ENCODE measurements around the gene SLC4A1AP. TPM values are rescaled to one million over a fixed set of nuclear protein-coding genes. Genes with fewer than 3 reads are reported as not detected.

SLC4A1AP gene
- total and polyA plus RNA-seq, 10 of the 15 experiments (the other 5 are each of a cell fraction or from before 2014, with no cell fraction given), result 6.5 to 30.1 (median 21.5) TPM

GRCh38 chr2:27729614-27730013, 65.9 kb downstream of the SLC4A1AP start:
- Histone ChIP-seq H3K4me2 (ENCODE audit: control insufficient read depth, insufficient read depth) (no peak overlapping the region), H3K27me3 (replicated peaks in 1 of 2; ENCODE audit: control insufficient read depth in 2 of 2, insufficient read depth in 2 of 2, low read length in 1 of 2) (no peaks in the 10 kb centered on the region), H3K9ac (ENCODE audit: control insufficient read depth, insufficient read depth, low read length) (no peak overlapping the region), H3K27ac (ENCODE audit: control insufficient read depth, insufficient read depth) (no peak overlapping the region), H3K79me2 (ENCODE audit: control insufficient read depth, insufficient read depth, low read length) (no peaks in the 10 kb centered on the region), H3K4me1 (ENCODE audit: control insufficient read depth, insufficient read depth, low read length) (peaks cover 3% of the 10 kb centered on the region; the same call in 1 of the 2 replicates), H4K20me1 (ENCODE audit: control insufficient read depth, insufficient read depth) (no peaks in the 10 kb centered on the region), H3K36me3 (ENCODE audit: control insufficient read depth in 2 of 2, insufficient read depth in 2 of 2, low read length in 1 of 2) (no peaks in the 10 kb centered on the region), H2AFZ (ENCODE audit: control insufficient read depth, low read depth, low read length) (no peak overlapping the region), H3K9me3 (replicated peaks; ENCODE audit: control insufficient read depth, insufficient read depth, low read length) (no peaks in the 10 kb centered on the region; the same call in 2 of the 3 replicates), H3K4me3 (no peak overlapping the region)
- POLR2A ChIA-PET, result no interaction called here
- BruUV-seq (replicated peaks), result no TSS peak
- intact Hi-C loops (cut with micrococcal nuclease; ENCODE audit: unreplicated experiment), result no loop called here
- no peak for ATAC-seq
- FAIRE-seq, result no peak
- in situ Hi-C loops (cut with MboI), result no loop called here
- CTCF ChIA-PET, result interaction anchor here (1.4 to 1.8 kb wide), 2 partner anchors 12 to 46 kb away, joined by 4 to 6 read pairs; no protein-coding TSS in a partner anchor
- SMC1A ChIA-PET (ENCODE audit: uncharacterized antibody, unreplicated experiment), result interaction anchor here (1.2 kb wide), 1 partner anchor 104 kb away, joined by 3 read pairs; no protein-coding TSS in a partner anchor
- DNase-seq (ENCODE audit: low read depth, low spot score), result no peak
- 64% methylated on average over 4 of the region's 4 CpGs for WGBS (ENCODE audit: insufficient coverage, insufficient replicate concordance, low lambda C conversion rate, missing lambda C conversion rate)
- RAD21 ChIA-PET (ENCODE audit: unreplicated experiment), result no interaction called here
- no peak for TF ChIP-seq SUPT20H (IDR thresholded peaks at IDR 0.05; ENCODE audit: borderline replicate concordance, control insufficient read depth, low read depth, low read length)
- TF ChIP-seq, protein P1, sequence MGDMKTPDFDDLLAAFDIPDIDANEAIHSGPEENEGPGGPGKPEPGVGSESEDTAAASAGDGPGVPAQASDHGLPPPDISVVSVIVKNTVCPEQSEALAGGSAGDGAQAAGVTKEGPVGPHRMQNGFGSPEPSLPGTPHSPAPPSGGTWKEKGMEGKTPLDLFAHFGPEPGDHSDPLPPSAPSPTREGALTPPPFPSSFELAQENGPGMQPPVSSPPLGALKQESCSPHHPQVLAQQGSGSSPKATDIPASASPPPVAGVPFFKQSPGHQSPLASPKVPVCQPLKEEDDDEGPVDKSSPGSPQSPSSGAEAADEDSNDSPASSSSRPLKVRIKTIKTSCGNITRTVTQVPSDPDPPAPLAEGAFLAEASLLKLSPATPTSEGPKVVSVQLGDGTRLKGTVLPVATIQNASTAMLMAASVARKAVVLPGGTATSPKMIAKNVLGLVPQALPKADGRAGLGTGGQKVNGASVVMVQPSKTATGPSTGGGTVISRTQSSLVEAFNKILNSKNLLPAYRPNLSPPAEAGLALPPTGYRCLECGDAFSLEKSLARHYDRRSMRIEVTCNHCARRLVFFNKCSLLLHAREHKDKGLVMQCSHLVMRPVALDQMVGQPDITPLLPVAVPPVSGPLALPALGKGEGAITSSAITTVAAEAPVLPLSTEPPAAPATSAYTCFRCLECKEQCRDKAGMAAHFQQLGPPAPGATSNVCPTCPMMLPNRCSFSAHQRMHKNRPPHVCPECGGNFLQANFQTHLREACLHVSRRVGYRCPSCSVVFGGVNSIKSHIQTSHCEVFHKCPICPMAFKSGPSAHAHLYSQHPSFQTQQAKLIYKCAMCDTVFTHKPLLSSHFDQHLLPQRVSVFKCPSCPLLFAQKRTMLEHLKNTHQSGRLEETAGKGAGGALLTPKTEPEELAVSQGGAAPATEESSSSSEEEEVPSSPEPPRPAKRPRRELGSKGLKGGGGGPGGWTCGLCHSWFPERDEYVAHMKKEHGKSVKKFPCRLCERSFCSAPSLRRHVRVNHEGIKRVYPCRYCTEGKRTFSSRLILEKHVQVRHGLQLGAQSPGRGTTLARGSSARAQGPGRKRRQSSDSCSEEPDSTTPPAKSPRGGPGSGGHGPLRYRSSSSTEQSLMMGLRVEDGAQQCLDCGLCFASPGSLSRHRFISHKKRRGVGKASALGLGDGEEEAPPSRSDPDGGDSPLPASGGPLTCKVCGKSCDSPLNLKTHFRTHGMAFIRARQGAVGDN (IDR thresholded peaks at IDR 0.05), result no peak
- no peak for TF ChIP-seq FOXM1 (IDR thresholded peaks at IDR 0.05; ENCODE audit: low read depth, low read length)
- TF ChIP-seq IRF4 (IDR thresholded peaks at IDR 0.05; ENCODE audit: low read depth, low read length), result no peak
- no peak for TF ChIP-seq USF2 (IDR thresholded peaks at IDR 0.05; ENCODE audit: borderline replicate concordance, low read depth, low read length)
- TF ChIP-seq HCFC1 (IDR thresholded peaks at IDR 0.05; ENCODE audit: low read length), result no peak
- TF ChIP-seq, protein P2, sequence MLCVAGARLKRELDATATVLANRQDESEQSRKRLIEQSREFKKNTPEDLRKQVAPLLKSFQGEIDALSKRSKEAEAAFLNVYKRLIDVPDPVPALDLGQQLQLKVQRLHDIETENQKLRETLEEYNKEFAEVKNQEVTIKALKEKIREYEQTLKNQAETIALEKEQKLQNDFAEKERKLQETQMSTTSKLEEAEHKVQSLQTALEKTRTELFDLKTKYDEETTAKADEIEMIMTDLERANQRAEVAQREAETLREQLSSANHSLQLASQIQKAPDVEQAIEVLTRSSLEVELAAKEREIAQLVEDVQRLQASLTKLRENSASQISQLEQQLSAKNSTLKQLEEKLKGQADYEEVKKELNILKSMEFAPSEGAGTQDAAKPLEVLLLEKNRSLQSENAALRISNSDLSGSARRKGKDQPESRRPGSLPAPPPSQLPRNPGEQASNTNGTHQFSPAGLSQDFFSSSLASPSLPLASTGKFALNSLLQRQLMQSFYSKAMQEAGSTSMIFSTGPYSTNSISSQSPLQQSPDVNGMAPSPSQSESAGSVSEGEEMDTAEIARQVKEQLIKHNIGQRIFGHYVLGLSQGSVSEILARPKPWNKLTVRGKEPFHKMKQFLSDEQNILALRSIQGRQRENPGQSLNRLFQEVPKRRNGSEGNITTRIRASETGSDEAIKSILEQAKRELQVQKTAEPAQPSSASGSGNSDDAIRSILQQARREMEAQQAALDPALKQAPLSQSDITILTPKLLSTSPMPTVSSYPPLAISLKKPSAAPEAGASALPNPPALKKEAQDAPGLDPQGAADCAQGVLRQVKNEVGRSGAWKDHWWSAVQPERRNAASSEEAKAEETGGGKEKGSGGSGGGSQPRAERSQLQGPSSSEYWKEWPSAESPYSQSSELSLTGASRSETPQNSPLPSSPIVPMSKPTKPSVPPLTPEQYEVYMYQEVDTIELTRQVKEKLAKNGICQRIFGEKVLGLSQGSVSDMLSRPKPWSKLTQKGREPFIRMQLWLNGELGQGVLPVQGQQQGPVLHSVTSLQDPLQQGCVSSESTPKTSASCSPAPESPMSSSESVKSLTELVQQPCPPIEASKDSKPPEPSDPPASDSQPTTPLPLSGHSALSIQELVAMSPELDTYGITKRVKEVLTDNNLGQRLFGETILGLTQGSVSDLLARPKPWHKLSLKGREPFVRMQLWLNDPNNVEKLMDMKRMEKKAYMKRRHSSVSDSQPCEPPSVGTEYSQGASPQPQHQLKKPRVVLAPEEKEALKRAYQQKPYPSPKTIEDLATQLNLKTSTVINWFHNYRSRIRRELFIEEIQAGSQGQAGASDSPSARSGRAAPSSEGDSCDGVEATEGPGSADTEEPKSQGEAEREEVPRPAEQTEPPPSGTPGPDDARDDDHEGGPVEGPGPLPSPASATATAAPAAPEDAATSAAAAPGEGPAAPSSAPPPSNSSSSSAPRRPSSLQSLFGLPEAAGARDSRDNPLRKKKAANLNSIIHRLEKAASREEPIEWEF (IDR thresholded peaks at IDR 0.05; ENCODE audit: insufficient replicate concordance, low read depth, low read length), result no peak
- TF ChIP-seq POU2F2 (IDR thresholded peaks at IDR 0.05; ENCODE audit: borderline replicate concordance, low read depth, low read length), result no peak
- TF ChIP-seq TCF12 (IDR thresholded peaks at IDR 0.05; ENCODE audit: low read depth, low read length), result no peak
- TF ChIP-seq, protein P3, sequence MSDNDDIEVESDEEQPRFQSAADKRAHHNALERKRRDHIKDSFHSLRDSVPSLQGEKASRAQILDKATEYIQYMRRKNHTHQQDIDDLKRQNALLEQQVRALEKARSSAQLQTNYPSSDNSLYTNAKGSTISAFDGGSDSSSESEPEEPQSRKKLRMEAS (IDR thresholded peaks at IDR 0.05; ENCODE audit: low read depth, low read length), result no peak
